Thymus (tissue), 11 donors: ENCODE measurements around the gene CDH12. TPM values are rescaled to one million over a fixed set of nuclear protein-coding genes. Genes with fewer than 3 reads are reported as not detected.

ENCODE experiments used
- DNase-seq, 9 donors: peaks; one replicate each; pipeline ENCODE4 v3.0.0-alpha.2; 2013; ENCODE audit warnings: low spot score in 9 of 9, low read depth in 6 of 9, missing footprints in 1 of 9
- H3K27ac ChIP-seq, 2 donors: one replicate each; pipeline ENCODE4 v1.5.1; 2013; ENCODE audit warnings: control low read depth in 1 of 2, low read depth in 1 of 2, low read length in 1 of 2, mild to moderate bottlenecking in 1 of 2, moderate library complexity in 1 of 2
- H3K27me3 ChIP-seq, 2 donors: one replicate each; pipeline ENCODE4 v1.5.1; 2013; ENCODE audit warnings: low read length in 1 of 2; ENCODE audit not compliant: control insufficient read depth in 2 of 2, insufficient read depth in 1 of 2
- H3K36me3 ChIP-seq, 2 donors: one replicate each; pipeline ENCODE4 v1.5.1; 2013; ENCODE audit warnings: low read length in 1 of 2, mild to moderate bottlenecking in 1 of 2, moderate library complexity in 1 of 2; ENCODE audit not compliant: control insufficient read depth in 2 of 2, insufficient read depth in 2 of 2
- H3K4me1 ChIP-seq, 2 donors: one replicate each; pipeline ENCODE4 v1.5.1; 2013; ENCODE audit warnings: low read length in 2 of 2; ENCODE audit not compliant: control insufficient read depth in 2 of 2, insufficient read depth in 2 of 2
- H3K4me3 ChIP-seq, 2 donors: one replicate each; pipeline ENCODE4 v1.5.1; 2013; ENCODE audit warnings: low read length in 2 of 2, control low read depth in 1 of 2, mild to moderate bottlenecking in 1 of 2
- H3K9me3 ChIP-seq, 2 donors: one replicate each; pipeline ENCODE4 v1.5.1; 2013; ENCODE audit warnings: low read length in 1 of 2, mild to moderate bottlenecking in 1 of 2; ENCODE audit not compliant: control insufficient read depth in 2 of 2, insufficient read depth in 1 of 2
- WGBS: extraction: QIAGEN DNeasy Blood & Tissue Kit; methylation state at CpG from one replicate; pipeline ENCODE4 v1.1.7; 2013; 5-methylcytosine and 5-hydroxymethylcytosine counted together
- polyA plus RNA-seq: library from polyadenylated mRNA; stranded (reverse); fragments of 200-250 nt; gene quantifications from one replicate; pipeline ENCODE4 v1.2.3, GENCODE V29; 2013
- total RNA-seq: library from RNA; stranded (reverse); fragments of 120-200 nt; gene quantifications from one replicate; pipeline ENCODE4 v1.2.4, GENCODE V29; 2013
- donor health status: healthy.

CDH12 gene
- total and polyA plus RNA-seq, 2 donors, result 0.05 to 0.09 TPM

GRCh38 chr5:22496666-22497065 is 356.5 kb downstream of the CDH12 start:
- Histone ChIP-seq H3K4me1 (no peaks in the 10 kb centered on the region), H3K36me3 (no peaks in the 10 kb centered on the region), H3K4me3 (no peak overlapping the region), H3K27ac (no peak overlapping the region), H3K9me3 (no peaks in the 10 kb centered on the region), H3K27me3 (no peaks in the 10 kb centered on the region)
- WGBS, result 66% methylated on average over 4 of the region's 4 CpGs
- no peak for DNase-seq

- 84% methylated on average over 2 of the region's 2 CpGs for whole genome bisulfite sequencing
- Histone ChIP-seq H3K27me3 (no peaks in the 10 kb centered on the region), H3K4me1 (no peaks in the 10 kb centered on the region), H3K36me3 (no peaks in the 10 kb centered on the region), H3K27ac (no peak overlapping the region), H3K9me3 (no peaks in the 10 kb centered on the region), H3K4me3 (no peak overlapping the region)
- DNase-seq, result no peak
Observed at GRCh38 chr5:22495016-22495720, 358.0 kb downstream of the CDH12 start.

GRCh38 chr5:22488427-22488826 is 364.7 kb downstream of the CDH12 start:
- DNase-seq, result no peak
- Histone ChIP-seq H3K27ac (no peak overlapping the region), H3K9me3 (no peaks in the 10 kb centered on the region)

GRCh38 chr5:22480305-22480704 is 372.8 kb downstream of the CDH12 start:
- no peak for DNase-seq
- H3K4me1 ChIP-seq, result no peaks in the 10 kb centered on the region
- no peak overlapping the region for H3K27ac ChIP-seq
- no peaks in the 10 kb centered on the region for H3K27me3 ChIP-seq
- H3K36me3 ChIP-seq, result no peaks in the 10 kb centered on the region
- WGBS, result 76% methylated on average over 5 of the region's 5 CpGs
- no peaks in the 10 kb centered on the region for H3K9me3 ChIP-seq
- no peak overlapping the region for H3K4me3 ChIP-seq

More at GRCh38 chr5:22488427-22488826, 364.7 kb downstream of the CDH12 start:
- Histone ChIP-seq H3K36me3 (no peaks in the 10 kb centered on the region), H3K4me3 (no peak overlapping the region), H3K4me1 (no peaks in the 10 kb centered on the region), H3K27me3 (no peaks in the 10 kb centered on the region)

- H3K9me3 ChIP-seq, result no peaks in the 10 kb centered on the region
- H3K36me3 ChIP-seq, result no peaks in the 10 kb centered on the region
- DNase-seq, result no peak
- no peak overlapping the region for H3K27ac ChIP-seq
- no peaks in the 10 kb centered on the region for H3K27me3 ChIP-seq
- H3K4me3 ChIP-seq, result no peak overlapping the region
- 87% methylated on average over 2 of the region's 2 CpGs for WGBS
- no peaks in the 10 kb centered on the region for H3K4me1 ChIP-seq
Observed at GRCh38 chr5:22473886-22474285, 379.3 kb downstream of the CDH12 start.

- 86% methylated on average over 2 of the region's 2 CpGs for whole genome bisulfite sequencing
- no peak overlapping the region for H3K4me3 ChIP-seq
- no peaks in the 10 kb centered on the region for H3K27me3 ChIP-seq
- H3K27ac ChIP-seq, result no peak overlapping the region
- no peak for DNase-seq
- H3K9me3 ChIP-seq, result no peaks in the 10 kb centered on the region
- H3K4me1 ChIP-seq, result no peaks in the 10 kb centered on the region
- no peaks in the 10 kb centered on the region for H3K36me3 ChIP-seq
Observed at GRCh38 chr5:22471154-22471553, 382.0 kb downstream of the CDH12 start.

- H3K27me3 ChIP-seq, result no peaks in the 10 kb centered on the region
- H3K4me1 ChIP-seq, result no peaks in the 10 kb centered on the region
- DNase-seq, result no peak
- no peaks in the 10 kb centered on the region for H3K9me3 ChIP-seq
- no peak overlapping the region for H3K4me3 ChIP-seq
- no peaks in the 10 kb centered on the region for H3K36me3 ChIP-seq
- H3K27ac ChIP-seq, result no peak overlapping the region
- WGBS, result 81% methylated on average over 3 of the region's 3 CpGs
Observed at GRCh38 chr5:22470408-22470807, 382.7 kb downstream of the CDH12 start.

DNA sequence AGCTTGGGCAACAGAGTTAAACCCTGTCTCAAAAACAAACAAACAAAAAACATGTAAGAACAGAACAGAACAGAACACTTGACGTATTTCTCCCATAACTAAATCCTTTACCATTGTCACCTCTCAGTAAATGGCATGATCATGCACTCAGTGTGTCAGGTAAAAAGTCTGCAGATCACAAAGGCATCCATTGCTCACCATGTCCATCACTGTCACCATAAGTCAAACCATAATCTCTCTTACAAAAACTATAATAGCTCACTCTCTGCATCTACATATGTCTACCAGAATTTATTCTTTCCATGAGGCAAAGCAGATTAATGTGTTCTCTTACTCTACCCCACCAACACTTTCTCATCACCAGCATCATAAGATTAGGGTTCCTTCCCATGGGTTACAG is 387.5 kb downstream of the CDH12 start:
- 86% methylated on average over 1 of the region's 1 CpG for WGBS

GRCh38 chr5:22465177-22465576 is 388.0 kb downstream of the CDH12 start:
- no peaks in the 10 kb centered on the region for H3K4me1 ChIP-seq
- no peak overlapping the region for H3K27ac ChIP-seq
- no peaks in the 10 kb centered on the region for H3K27me3 ChIP-seq
- no peaks in the 10 kb centered on the region for H3K9me3 ChIP-seq
- 85% methylated on average over 3 of the region's 3 CpGs for WGBS
- H3K4me3 ChIP-seq, result no peak overlapping the region
- DNase-seq, result no peak
- H3K36me3 ChIP-seq, result no peaks in the 10 kb centered on the region

More for the DNA sequence above, 387.5 kb downstream of the CDH12 start:
- Histone ChIP-seq H3K4me3 (no peak overlapping the region), H3K27me3 (no peaks in the 10 kb centered on the region), H3K27ac (no peak overlapping the region), H3K9me3 (no peaks in the 10 kb centered on the region), H3K36me3 (no peaks in the 10 kb centered on the region), H3K4me1 (no peaks in the 10 kb centered on the region)
- DNase-seq, result no peak
